Effector CD4-positive, alpha-beta T cell (primary cell): ENCODE measurements around the gene ANAPC2.

ENCODE experiments used
- DNase-seq: peaks from one replicate; pipeline ENCODE4 v3.0.0-alpha.2; 2020

The ANAPC2 gene

GRCh38 chr9:137172901-137173795 is 15.2 kb downstream of the ANAPC2 start:
- no peak for DNase-seq

GRCh38 chr9:137171149-137171900 is 17.0 kb downstream of the ANAPC2 start:
- DNase-seq = no peak

- no peak for DNase-seq
Observed at GRCh38 chr9:137170486-137171148, 17.7 kb downstream of the ANAPC2 start.

DNA sequence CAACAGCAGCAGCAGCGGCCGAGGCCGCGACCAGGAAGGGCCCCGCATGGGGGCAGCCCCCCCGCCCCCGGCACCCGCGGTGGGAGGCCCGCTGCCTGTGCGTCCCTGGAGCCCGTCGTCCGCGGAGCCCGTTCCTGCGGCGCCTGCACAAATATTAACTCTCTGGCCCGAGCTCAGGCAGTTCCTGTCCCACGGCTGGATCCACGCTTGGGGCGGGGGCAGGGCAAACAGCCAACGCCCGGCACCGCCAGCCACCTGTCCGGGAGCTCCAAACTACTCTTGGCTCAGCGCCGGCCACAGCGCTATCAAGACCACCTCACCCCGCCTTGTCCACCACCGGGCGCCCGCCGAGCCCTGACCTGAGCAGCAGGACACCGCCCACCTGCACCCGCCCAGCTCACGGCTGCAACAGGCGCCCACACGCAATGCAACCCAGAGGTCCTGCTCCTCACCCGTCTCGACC is 18.4 kb downstream of the ANAPC2 start, which contains the start of gene LRRC26:
Gene LRRC26 (minus strand): TSS at position 156 of the 463 bp plus-strand sequence. CDS start 108 bp downstream, at position 48.
- no peak for DNase-seq

DNA sequence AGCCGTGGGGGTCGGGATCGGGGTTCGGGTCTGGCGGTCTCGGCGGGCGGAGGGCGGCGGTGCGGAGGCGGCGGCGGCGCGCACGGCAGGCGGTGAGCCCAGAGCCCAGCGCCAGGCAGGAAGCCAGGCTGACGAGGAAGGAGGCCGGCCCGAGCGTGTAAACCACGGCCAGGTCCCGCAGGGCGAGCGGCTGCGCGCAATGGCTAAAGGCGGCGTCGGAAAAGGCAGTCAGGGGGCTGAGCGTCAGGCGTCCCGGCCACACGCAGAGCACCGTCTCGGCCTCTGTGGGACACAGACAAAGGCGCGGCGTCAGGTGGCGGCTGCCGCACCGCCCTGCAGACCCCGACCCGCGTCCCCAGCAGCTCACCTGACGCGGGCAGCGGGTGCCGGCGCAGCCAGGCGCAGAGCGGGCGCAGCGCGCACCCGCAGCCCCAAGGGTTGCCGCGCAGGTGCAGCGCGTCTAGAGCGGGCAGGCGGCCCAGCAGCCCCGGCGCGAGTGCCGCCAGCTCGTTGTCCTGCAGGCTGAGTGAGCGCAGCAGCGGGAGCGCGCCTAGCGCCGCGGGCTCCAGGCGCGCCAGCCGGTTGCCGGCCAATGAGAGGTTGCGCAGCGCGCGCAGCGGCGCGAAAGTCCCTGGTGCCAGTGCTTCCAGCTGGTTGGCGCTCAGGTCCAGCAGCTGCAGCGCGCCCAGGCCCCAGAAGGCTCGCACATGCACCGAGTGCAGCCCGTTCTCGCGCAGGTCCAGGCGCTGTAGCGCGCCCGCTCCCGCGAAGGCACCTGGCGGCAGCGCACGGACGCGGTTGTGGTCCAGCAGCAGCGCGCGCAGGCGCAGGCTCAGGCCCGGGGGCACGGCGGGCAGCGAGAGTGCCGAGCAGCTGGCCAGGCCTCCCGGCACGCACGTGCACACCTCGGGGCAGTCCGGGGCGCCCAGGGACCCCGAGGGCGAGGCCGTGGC is 19.2 kb downstream of the ANAPC2 start:
- no peak for DNase-seq

DNA sequence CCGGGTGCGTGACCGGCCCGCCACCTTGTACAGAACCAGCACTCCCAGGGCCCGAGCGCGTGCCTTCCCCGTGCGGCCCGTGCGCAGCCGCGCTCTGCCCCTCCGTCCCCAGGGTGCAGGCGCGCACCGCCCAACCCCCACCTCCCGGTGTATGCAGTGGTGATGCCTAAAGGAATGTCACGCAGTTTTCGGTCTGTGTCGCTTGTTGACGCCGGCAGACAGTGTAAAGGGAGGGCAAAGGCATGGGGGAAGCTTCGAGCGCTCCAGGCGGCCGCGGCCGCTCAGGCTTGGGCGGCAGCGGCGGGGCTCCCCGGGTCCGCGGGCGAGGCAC is 19.8 kb downstream of the ANAPC2 start:
- DNase-seq = no peak

DNA sequence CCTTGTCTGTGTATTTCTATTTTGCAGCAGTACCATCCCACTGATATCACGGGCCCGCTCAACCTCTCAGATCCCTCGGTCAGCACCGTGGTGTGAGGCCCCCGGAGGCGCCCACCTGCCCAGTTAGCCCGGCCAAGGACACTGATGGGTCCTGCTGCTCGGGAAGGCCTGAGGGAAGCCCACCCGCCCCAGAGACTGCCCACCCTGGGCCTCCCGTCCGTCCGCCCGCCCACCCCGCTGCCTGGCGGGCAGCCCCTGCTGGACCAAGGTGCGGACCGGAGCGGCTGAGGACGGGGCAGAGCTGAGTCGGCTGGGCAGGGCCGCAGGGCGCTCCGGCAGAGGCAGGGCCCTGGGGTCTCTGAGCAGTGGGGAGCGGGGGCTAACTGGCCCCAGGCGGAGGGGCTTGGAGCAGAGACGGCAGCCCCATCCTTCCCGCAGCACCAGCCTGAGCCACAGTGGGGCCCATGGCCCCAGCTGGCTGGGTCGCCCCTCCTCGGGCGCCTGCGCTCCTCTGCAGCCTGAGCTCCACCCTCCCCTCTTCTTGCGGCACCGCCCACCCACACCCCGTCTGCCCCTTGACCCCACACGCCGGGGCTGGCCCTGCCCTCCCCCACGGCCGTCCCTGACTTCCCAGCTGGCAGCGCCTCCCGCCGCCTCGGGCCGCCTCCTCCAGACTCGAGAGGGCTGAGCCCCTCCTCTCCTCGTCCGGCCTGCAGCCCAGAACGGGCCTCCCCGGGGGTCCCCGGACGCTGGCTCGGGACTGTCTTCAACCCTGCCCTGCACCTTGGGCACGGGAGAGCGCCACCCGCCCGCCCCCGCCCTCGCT is 20.4 kb downstream of the ANAPC2 start:
- DNase-seq = no peak

DNA sequence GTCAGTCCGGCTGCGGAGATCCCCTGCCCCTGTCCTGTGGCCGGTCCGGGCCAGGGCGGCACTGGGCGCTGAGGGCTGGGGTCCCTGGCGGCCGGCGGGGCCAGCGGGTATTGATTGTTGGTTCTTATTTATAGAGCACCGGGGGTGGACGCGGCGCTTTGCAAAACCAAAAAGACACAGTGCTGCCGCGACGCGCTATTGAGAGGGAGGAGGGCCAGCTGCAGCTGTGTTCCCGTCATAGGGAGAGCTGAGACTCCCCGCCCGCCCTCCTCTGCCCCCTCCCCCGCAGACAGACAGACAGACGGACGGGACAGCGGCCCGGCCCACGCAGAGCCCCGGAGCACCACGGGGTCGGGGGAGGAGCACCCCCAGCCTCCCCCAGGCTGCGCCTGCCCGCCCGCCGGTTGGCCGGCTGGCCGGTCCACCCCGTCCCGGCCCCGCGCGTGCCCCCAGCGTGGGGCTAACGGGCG is 21.0 kb downstream of the ANAPC2 start:
- no peak for DNase-seq

DNA sequence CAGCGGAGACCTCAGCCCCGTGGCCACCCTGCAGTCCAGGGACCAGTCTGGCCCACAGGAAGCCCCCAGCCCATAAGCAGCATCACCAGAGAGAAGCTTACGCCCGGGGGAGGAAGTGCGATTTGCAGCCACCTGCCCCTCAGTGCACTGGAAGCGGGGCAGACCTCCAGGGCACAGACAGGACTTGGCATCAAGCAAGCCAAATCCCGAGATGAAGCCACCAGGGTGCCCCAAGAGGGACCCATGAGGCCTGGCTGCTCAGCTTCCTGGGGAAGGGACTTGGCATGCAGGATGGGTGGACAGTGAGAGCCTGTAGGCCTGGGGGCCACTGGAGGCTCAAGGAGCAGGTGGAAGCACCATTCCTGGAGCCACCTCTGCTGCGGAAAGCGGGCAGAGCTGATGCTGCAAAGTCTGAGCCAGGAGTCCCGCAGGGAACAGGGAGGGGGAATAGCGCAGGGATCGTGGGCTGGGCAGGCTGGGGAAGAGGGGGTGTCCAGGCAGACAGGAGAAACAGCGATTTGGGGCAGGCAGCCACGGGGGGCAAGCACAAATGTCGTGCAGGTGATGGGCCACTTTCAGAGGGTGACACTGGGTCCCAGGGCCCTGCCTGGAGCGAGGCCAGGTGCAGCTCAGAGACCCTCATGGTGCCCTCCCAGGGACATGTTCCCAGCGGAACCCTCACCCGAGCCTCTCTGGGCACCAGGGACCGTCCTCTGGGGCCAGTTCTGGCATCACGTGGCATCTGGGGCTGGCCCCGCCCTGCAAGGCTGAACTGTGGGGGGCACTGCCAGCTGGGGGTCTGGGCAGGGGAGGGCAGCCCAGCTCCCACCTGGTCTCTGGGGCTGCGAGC is 21.8 kb downstream of the ANAPC2 start:
- no peak for DNase-seq

DNA sequence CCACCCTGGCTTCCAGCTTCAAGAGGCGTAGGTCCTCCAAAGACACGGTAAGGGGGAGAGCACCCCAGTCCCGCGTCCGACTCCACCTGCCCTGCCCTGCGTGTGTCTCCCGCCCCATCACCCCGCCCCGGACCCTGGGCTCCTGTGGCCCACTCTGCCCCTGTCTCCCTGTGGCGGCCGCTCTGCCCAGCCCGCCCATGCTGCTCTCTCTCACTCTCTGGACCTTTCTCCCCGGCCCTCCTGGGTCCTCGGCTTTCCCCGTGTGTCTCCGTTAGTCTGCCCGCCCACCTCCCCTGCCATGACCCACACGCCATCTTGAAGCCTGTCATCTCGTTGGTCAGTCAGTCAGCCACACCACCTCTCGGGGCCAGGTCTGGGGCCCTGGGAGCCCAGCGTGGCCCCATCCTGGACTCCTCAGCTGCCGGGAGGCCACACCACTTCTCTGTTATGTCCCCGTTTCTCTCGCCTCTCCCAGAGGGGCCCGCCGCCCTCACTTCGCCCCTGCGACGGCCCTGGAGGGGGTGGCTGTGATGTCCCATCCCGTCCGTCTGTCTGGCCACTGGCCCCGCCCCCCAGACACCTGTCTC is 23.0 kb downstream of the ANAPC2 start:
- DNase-seq = no peak

- DNase-seq = no peak
Observed at GRCh38 chr9:137164370-137165249, 23.8 kb downstream of the ANAPC2 start.

DNA sequence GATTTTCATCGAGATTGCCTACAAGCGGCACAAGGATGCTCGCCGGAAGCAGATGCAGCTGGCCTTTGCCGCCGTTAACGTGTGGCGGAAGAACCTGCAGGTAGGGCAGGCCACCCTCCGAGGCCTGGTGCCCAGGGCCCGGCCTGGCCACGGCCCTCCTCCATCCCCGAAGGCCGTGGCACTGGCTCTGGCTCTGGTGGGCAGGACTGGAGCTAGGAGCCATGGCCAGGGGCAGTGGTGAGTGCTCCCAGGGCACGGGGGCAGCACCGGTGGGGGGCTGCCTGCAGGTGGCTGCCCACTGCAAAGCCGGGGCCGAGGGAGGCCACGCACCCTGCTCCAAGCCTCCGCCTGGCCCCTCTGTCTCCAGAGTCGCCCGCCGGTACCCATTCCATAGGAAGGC is 24.6 kb downstream of the ANAPC2 start:
- no peak for DNase-seq

- no peak for DNase-seq
Observed at GRCh38 chr9:137163365-137163715, 25.0 kb downstream of the ANAPC2 start.

DNA sequence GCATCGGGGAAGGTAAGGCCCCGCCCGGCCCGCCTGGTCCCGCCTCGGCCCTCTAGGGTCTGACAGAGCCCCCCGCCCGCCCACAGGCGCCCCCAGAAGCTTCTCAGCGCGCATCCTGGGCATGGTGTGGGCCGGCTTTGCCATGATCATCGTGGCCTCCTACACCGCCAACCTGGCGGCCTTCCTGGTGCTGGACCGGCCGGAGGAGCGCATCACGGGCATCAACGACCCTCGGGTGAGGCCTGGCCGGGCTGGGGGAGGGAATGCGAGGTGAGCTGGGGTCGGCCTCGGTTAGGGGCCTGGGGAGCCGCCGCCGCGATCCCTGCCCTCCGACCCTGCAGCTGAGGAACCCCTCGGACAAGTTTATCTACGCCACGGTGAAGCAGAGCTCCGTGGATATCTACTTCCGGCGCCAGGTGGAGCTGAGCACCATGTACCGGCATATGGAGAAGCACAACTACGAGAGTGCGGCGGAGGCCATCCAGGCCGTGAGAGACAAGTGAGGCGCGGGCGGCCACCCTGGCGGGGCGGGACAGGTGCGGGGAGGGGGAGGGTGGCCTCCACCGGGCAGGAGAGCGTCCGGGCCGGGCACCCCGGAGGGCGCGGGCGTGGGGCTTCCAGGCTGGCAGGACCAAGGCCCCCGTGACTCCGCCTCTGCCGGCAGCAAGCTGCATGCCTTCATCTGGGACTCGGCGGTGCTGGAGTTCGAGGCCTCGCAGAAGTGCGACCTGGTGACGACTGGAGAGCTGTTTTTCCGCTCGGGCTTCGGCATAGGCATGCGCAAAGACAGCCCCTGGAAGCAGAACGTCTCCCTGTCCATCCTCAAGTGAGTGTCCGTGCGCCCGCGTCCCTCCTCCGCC is 25.6 kb downstream of the ANAPC2 start:
- no peak for DNase-seq

DNA sequence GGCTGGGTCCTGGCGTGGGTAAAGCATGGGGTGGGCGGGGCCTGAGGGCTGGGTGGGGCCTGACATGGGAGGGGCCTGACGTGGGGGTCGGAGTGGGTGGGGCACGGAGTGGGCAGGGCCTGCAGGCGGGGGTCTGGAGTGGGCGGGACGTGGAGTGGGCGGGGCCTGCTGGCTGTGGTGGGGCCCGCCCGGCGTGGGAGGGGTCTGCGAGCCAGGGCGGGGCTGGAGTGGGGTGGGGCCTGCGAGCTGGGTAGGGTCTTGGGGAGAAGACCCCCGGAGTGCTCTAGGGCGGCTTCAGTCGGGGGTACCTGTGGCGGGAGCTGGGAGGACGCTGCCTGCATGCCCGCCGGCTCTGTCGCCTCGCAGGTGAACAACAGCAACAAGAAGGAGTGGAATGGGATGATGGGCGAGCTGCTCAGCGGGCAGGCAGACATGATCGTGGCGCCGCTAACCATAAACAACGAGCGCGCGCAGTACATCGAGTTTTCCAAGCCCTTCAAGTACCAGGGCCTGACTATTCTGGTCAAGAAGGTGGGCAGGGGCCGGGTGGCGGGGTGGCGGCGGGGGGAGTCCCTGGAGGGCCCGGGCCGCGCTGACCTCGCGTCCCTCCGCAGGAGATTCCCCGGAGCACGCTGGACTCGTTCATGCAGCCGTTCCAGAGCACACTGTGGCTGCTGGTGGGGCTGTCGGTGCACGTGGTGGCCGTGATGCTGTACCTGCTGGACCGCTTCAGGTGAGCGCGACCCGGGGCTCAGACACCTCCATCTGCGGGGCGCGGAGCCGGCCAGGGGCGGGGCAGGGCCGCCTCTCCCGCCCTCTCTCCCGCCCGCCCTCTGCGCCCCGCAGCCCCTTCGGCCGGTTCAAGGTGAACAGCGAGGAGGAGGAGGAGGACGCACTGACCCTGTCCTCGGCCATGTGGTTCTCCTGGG is 26.5 kb downstream of the ANAPC2 start:
- no peak for DNase-seq

GRCh38 chr9:137160716-137161557 is 27.4 kb downstream of the ANAPC2 start:
- DNase-seq = no peak
